HUES6 (cell line): Measurements from ENCODE around the gene CTNNB1.

Source experiments
- H3K27ac ChIP-seq: 2 replicates; pipeline ENCODE4 v1.7.0; 2013; ENCODE audit warnings: low read depth, mild to moderate bottlenecking, low read length, inconsistent platforms
- H3K27me3 ChIP-seq: 2 replicates; pipeline ENCODE4 v1.6.1; 2013; ENCODE audit warnings: low read length; ENCODE audit not compliant: control insufficient read depth, insufficient read depth
- H3K36me3 ChIP-seq: 2 replicates; pipeline ENCODE4 v1.6.1; 2013; ENCODE audit warnings: low read length; ENCODE audit not compliant: control insufficient read depth, insufficient read depth
- H3K4me1 ChIP-seq: 2 replicates; pipeline ENCODE4 v1.6.1; 2013; ENCODE audit warnings: low read length; ENCODE audit not compliant: control insufficient read depth, insufficient read depth
- H3K4me3 ChIP-seq: 2 replicates; pipeline ENCODE4 v1.5.1; 2013; ENCODE audit warnings: low read depth, low read length
- H3K9ac ChIP-seq: one replicate; pipeline ENCODE4 v1.6.1; 2013; ENCODE audit warnings: mild to moderate bottlenecking, low read length
- H3K9me3 ChIP-seq: 2 replicates; pipeline ENCODE4 v1.6.1; 2013; ENCODE audit warnings: low read depth, low read length; ENCODE audit not compliant: control insufficient read depth, insufficient read depth

The CTNNB1 gene

DNA sequence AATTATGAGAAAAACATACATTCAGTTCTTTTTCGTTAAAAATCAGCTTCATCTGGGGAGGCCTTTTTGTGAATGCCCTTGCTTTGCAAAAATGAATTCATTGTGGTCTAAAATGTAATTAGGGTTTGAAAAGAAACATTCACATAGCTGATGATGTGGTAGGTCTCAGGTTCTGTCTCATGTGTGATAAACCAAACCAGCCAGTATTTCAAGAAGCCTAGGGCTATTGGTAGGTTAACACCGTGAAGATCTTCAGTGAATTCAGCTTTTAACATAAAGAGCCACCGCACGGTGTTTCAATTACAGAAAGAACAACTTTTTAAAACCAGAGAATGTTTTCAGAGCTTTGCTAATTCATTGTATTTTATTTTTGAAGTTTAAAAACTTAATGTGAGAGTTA lies 41.9 kb downstream of the CTNNB1 start:
- no peak overlapping the region for H3K4me3 ChIP-seq
- no peak overlapping the region for H3K27ac ChIP-seq
- H3K9me3 ChIP-seq = no peaks in the 10 kb centered on the region
- peaks cover 6% of the 10 kb centered on the region; the same call in 1 of the 2 replicates for H3K4me1 ChIP-seq
- no peaks in the 10 kb centered on the region for H3K27me3 ChIP-seq
- peaks cover 62% of the 10 kb centered on the region for H3K36me3 ChIP-seq
- no peak overlapping the region for H3K9ac ChIP-seq

DNA sequence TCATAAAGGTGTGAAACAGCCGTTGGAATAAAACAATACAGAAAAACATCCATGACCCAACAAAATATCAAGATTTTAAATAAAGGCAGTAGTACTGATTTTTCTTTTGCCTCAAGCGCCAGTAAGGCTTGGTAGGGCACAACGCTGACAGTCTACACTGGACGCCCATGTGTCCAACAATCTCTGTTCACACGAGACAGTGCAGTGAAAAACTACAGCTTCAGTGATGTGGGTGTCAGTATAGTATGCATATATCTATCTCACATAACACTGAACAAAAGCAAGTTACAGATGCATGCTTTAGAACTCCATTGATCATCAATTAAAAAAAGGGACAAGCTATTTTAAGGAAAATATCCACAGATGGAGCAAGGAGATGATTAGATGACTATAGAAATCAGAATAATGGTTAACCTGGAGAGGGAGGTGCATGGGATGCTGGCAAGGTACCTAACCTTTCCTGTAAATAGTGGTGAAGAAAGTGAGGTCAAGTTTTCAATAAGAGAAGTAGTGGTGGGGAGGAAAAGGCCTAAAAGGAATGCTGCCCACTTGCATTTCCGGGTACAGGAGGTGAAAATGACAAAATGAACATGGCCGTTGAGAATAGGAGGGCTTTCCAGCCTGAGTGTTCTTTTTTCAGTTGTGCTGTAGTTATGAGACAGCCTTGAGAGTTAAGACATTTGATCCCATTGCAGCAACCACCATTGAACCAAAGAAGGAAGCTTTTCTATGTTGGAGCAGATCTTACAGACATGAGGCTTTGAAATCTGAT lies 42.7 kb downstream of the CTNNB1 start:
- Histone ChIP-seq H3K27me3 (no peaks in the 10 kb centered on the region), H3K9ac (no peak overlapping the region), H3K27ac (no peak overlapping the region), H3K4me3 (no peak overlapping the region), H3K4me1 (no peaks in the 10 kb centered on the region), H3K9me3 (no peaks in the 10 kb centered on the region), H3K36me3 (peaks cover 54% of the 10 kb centered on the region)

DNA sequence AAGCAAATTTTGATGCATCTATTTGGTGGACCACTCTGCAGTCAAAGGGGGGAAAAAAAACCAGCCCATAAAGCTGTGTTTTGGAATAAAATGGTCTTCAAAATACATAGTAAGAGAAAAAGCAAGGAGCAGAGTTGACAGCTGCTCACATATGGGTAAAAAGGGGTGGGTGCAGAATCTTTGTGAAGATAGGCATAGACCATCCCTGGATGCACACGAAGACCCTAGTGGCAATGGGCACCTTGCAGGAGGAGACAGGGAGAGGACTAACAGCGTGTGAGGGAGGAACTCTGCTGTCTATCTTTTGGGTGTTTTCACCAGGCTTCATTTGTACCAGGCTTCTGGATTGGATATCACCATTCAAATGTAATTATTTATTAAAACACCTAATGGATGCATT lies 43.9 kb downstream of the CTNNB1 start:
- no peaks in the 10 kb centered on the region for H3K4me1 ChIP-seq
- no peak overlapping the region for H3K27ac ChIP-seq
- peaks cover 42% of the 10 kb centered on the region for H3K36me3 ChIP-seq
- no peak overlapping the region for H3K9ac ChIP-seq
- no peaks in the 10 kb centered on the region for H3K9me3 ChIP-seq
- no peak overlapping the region for H3K4me3 ChIP-seq
- no peaks in the 10 kb centered on the region for H3K27me3 ChIP-seq

- no peak overlapping the region for H3K27ac ChIP-seq
- H3K36me3 ChIP-seq = peaks cover 27% of the 10 kb centered on the region
- no peaks in the 10 kb centered on the region for H3K9me3 ChIP-seq
- no peak overlapping the region for H3K4me3 ChIP-seq
- no peak overlapping the region for H3K9ac ChIP-seq
- H3K27me3 ChIP-seq = no peaks in the 10 kb centered on the region
- H3K4me1 ChIP-seq = no peaks in the 10 kb centered on the region; the same call in 1 of the 2 replicates
These were observed 45.5 kb downstream of the CTNNB1 start for GRCh38 chr3:41244620-41245336.

- no peaks in the 10 kb centered on the region for H3K27me3 ChIP-seq
- H3K27ac ChIP-seq = no peak overlapping the region
- no peak overlapping the region for H3K4me3 ChIP-seq
- H3K4me1 ChIP-seq = no peaks in the 10 kb centered on the region; the same call in 1 of the 2 replicates
- no peaks in the 10 kb centered on the region for H3K9me3 ChIP-seq
- H3K36me3 ChIP-seq = peaks cover 3% of the 10 kb centered on the region; the same call in 1 of the 2 replicates
- H3K9ac ChIP-seq = no peak overlapping the region
These were observed 48.0 kb downstream of the CTNNB1 start for GRCh38 chr3:41247055-41248004.

GRCh38 chr3:41248525-41248924 lies 49.2 kb downstream of the CTNNB1 start:
- H3K4me1 ChIP-seq = no peaks in the 10 kb centered on the region; the same call in 1 of the 2 replicates
- H3K36me3 ChIP-seq = 0 out of 2 replicates have a peak, but pooled peaks cover 3% of the 10 kb centered on the region
- no peaks in the 10 kb centered on the region for H3K27me3 ChIP-seq
- no peak overlapping the region for H3K4me3 ChIP-seq
- no peak overlapping the region for H3K9ac ChIP-seq
- H3K27ac ChIP-seq = no peak overlapping the region
- H3K9me3 ChIP-seq = no peaks in the 10 kb centered on the region

DNA sequence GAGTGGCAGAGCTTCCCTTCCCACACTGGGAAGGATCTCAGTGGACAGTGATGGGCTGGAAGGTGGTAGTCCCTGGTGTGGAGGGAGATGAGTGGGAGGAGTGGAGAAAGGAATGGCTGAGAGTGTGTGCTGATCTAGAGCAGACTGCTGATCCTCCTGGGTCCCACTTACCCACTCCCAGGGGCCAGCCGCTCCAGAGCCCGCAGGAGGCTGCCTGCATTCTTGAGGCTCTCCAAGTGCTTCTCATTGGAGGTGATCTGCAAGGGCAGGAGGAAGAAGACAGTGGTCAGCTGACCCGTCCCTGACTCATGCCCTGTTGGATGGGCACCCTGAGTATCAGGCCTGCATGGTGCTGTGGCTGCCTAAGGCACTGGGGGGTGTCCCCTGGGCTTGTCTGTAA lies 50.0 kb downstream of the CTNNB1 start:
- Histone ChIP-seq H3K36me3 (0 out of 2 replicates have a peak, but pooled peaks cover 3% of the 10 kb centered on the region), H3K27me3 (no peaks in the 10 kb centered on the region), H3K9ac (no peak overlapping the region), H3K9me3 (no peaks in the 10 kb centered on the region), H3K4me3 (no peak overlapping the region), H3K4me1 (no peaks in the 10 kb centered on the region; the same call in 1 of the 2 replicates), H3K27ac (no peak overlapping the region)

- no peaks in the 10 kb centered on the region for H3K36me3 ChIP-seq
- no peaks in the 10 kb centered on the region for H3K9me3 ChIP-seq
- H3K9ac ChIP-seq = no peak overlapping the region
- no peak overlapping the region for H3K27ac ChIP-seq
- no peak overlapping the region for H3K4me3 ChIP-seq
- no peaks in the 10 kb centered on the region for H3K27me3 ChIP-seq
- H3K4me1 ChIP-seq = no peaks in the 10 kb centered on the region; the same call in 1 of the 2 replicates
These were observed 51.5 kb downstream of the CTNNB1 start for GRCh38 chr3:41250825-41251224.

GRCh38 chr3:41251593-41251992 lies 52.3 kb downstream of the CTNNB1 start:
- Histone ChIP-seq H3K27me3 (no peaks in the 10 kb centered on the region), H3K4me1 (no peaks in the 10 kb centered on the region; the same call in 1 of the 2 replicates), H3K36me3 (no peaks in the 10 kb centered on the region), H3K9ac (no peak overlapping the region), H3K9me3 (no peaks in the 10 kb centered on the region), H3K27ac (no peak overlapping the region), H3K4me3 (no peak overlapping the region)

DNA sequence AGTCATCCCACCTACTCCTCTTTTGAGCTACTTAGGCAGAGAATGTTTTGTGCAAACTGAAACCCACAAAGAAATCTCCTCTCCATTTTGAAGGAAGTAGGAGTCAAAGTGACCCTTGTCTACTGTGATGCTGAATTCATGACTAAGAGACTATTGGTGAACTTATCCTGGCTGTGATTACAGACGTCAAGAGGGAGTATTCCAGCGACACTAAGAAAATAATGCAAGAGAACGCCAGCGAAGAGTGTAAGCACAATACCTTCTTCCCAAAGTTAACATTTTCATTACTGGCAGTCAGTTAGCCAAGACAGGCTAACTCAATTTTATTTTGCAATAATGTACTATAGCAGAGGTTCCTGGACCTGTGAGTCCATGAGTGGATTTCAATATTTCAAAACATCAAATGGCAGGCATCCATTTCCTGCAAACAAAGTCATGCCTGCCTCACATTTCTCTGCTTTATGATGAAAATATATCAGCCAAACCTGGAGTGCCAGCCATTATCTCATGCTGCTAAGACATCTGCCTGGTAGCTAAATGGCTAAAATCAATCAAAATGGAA lies 59.0 kb downstream of the CTNNB1 start:
- Histone ChIP-seq H3K4me1 (no peaks in the 10 kb centered on the region), H3K9me3 (no peaks in the 10 kb centered on the region), H3K27ac (no peak overlapping the region), H3K9ac (no peak overlapping the region), H3K4me3 (no peak overlapping the region), H3K27me3 (no peaks in the 10 kb centered on the region), H3K36me3 (no peaks in the 10 kb centered on the region)
